ENCODE data around the gene NOTO.

The NOTO gene

GRCh38 chr2:73253901-73254300 lies 51.5 kb downstream of the NOTO start:
- H3K4me1 ChIP-seq (ENCODE audit: control insufficient read depth in 1 of 2, insufficient read depth in 2 of 2, low read length in 2 of 2), result no peaks in the 10 kb centered on the region
- no peak overlapping the region for H2BK12ac ChIP-seq (ENCODE audit: low read length)
- H4K91ac ChIP-seq (ENCODE audit: low read depth, low read length), result no peak overlapping the region
- no peak overlapping the region for H3K4ac ChIP-seq (ENCODE audit: low read depth, low read length)
- H3K36me3 ChIP-seq (ENCODE audit: control insufficient read depth in 1 of 2, insufficient read depth in 2 of 2, low read length in 2 of 2), result peaks cover 37 to 54% of the 10 kb centered on the region in 2 experiments
- no peaks in the 10 kb centered on the region for H3K79me2 ChIP-seq (ENCODE audit: control insufficient read depth, insufficient read depth, low read length, poor library complexity)
- no peak overlapping the region for H3K23ac ChIP-seq (ENCODE audit: low read length)
- no peak overlapping the region for H2BK5ac ChIP-seq (ENCODE audit: low read depth, low read length, poor library complexity)
- H3K27me3 ChIP-seq (ENCODE audit: insufficient read depth, low read length), result no peaks in the 10 kb centered on the region
- H3K79me1 ChIP-seq (ENCODE audit: low read length), result no peaks in the 10 kb centered on the region
- no peak overlapping the region for H3K4me2 ChIP-seq (ENCODE audit: low read length)
- no peak overlapping the region for H2AK5ac ChIP-seq (ENCODE audit: low read length)
- no peak overlapping the region for H4K8ac ChIP-seq (ENCODE audit: low read depth, low read length)
- H3K14ac ChIP-seq (ENCODE audit: low read length), result no peak overlapping the region
- no peak overlapping the region for H2AFZ ChIP-seq (ENCODE audit: insufficient read depth, low read length, poor library complexity)
- DNase-seq, result no peak
- no peak overlapping the region for H3K9ac ChIP-seq (ENCODE audit: low read length)
- no peak overlapping the region for H2BK120ac ChIP-seq (ENCODE audit: insufficient read depth, low read length, poor library complexity)
- peaks cover 2% of the 10 kb centered on the region for H3K9me3 ChIP-seq (ENCODE audit: insufficient read depth, low read depth, low read length)
- H4K12ac ChIP-seq (ENCODE audit: low read depth, low read length), result no peak overlapping the region
- no peak overlapping the region for H3K18ac ChIP-seq (ENCODE audit: low read length)
- no CpG with 5 or more reads among the region's 3 CpGs for WGBS (ENCODE audit: extremely low coverage, insufficient coverage, insufficient read length)
- H3K4me3 ChIP-seq (ENCODE audit: low read depth, low read length), result no peak overlapping the region
- H3K27ac ChIP-seq (ENCODE audit: low read depth, low read length), result no peak overlapping the region

- Histone ChIP-seq H3K36me3 (ENCODE audit: control insufficient read depth in 1 of 2, insufficient read depth in 2 of 2, low read length in 2 of 2) (peaks cover 35 to 48% of the 10 kb centered on the region in 2 experiments), H3K4me2 (ENCODE audit: low read length) (no peak overlapping the region), H3K79me2 (ENCODE audit: control insufficient read depth, insufficient read depth, low read length, poor library complexity) (no peaks in the 10 kb centered on the region), H2AK5ac (ENCODE audit: low read length) (no peak overlapping the region), H3K9me3 (ENCODE audit: insufficient read depth, low read depth, low read length) (peaks cover 2% of the 10 kb centered on the region), H3K4me1 (ENCODE audit: control insufficient read depth in 1 of 2, insufficient read depth in 2 of 2, low read length in 2 of 2) (no peaks in the 10 kb centered on the region), H3K23ac (ENCODE audit: low read length) (no peak overlapping the region), H3K27me3 (ENCODE audit: insufficient read depth, low read length) (no peaks in the 10 kb centered on the region), H4K91ac (ENCODE audit: low read depth, low read length) (no peak overlapping the region), H4K8ac (ENCODE audit: low read depth, low read length) (no peak overlapping the region), H3K9ac (ENCODE audit: low read length) (no peak overlapping the region), H3K4me3 (ENCODE audit: low read depth, low read length) (no peak overlapping the region), H3K27ac (ENCODE audit: low read depth, low read length) (no peak overlapping the region), H2BK5ac (ENCODE audit: low read depth, low read length, poor library complexity) (no peak overlapping the region), H4K12ac (ENCODE audit: low read depth, low read length) (no peak overlapping the region), H3K79me1 (ENCODE audit: low read length) (no peaks in the 10 kb centered on the region), H2BK120ac (ENCODE audit: insufficient read depth, low read length, poor library complexity) (no peak overlapping the region), H3K18ac (ENCODE audit: low read length) (no peak overlapping the region), H3K4ac (ENCODE audit: low read depth, low read length) (no peak overlapping the region), H2BK12ac (ENCODE audit: low read length) (no peak overlapping the region), H3K14ac (ENCODE audit: low read length) (no peak overlapping the region), H2AFZ (ENCODE audit: insufficient read depth, low read length, poor library complexity) (no peak overlapping the region)
- DNase-seq, result peak; percentile 72 to 86
- WGBS (ENCODE audit: extremely low coverage, insufficient coverage, insufficient read length), result no CpG with 5 or more reads among the region's 7 CpGs
These were observed 52.1 kb downstream of the NOTO start for GRCh38 chr2:73254343-73255006.

GRCh38 chr2:73255007-73255644 lies 52.8 kb downstream of the NOTO start:
- Histone ChIP-seq H4K91ac (ENCODE audit: low read depth, low read length) (no peak overlapping the region), H3K79me1 (ENCODE audit: low read length) (no peaks in the 10 kb centered on the region), H2BK12ac (ENCODE audit: low read length) (no peak overlapping the region), H4K8ac (ENCODE audit: low read depth, low read length) (no peak overlapping the region), H2AFZ (ENCODE audit: insufficient read depth, low read length, poor library complexity) (no peak overlapping the region), H2AK5ac (ENCODE audit: low read length) (no peak overlapping the region), H3K27ac (ENCODE audit: low read depth, low read length) (no peak overlapping the region), H3K18ac (ENCODE audit: low read length) (no peak overlapping the region), H3K4ac (ENCODE audit: low read depth, low read length) (no peak overlapping the region), H3K9ac (ENCODE audit: low read length) (no peak overlapping the region), H2BK5ac (ENCODE audit: low read depth, low read length, poor library complexity) (no peak overlapping the region), H3K14ac (ENCODE audit: low read length) (no peak overlapping the region), H3K4me1 (ENCODE audit: control insufficient read depth in 1 of 2, insufficient read depth in 2 of 2, low read length in 2 of 2) (no peaks in the 10 kb centered on the region), H4K12ac (ENCODE audit: low read depth, low read length) (no peak overlapping the region), H3K4me2 (ENCODE audit: low read length) (no peak overlapping the region), H3K79me2 (ENCODE audit: control insufficient read depth, insufficient read depth, low read length, poor library complexity) (no peaks in the 10 kb centered on the region), H2BK120ac (ENCODE audit: insufficient read depth, low read length, poor library complexity) (no peak overlapping the region), H3K23ac (ENCODE audit: low read length) (no peak overlapping the region), H3K36me3 (ENCODE audit: control insufficient read depth in 1 of 2, insufficient read depth in 2 of 2, low read length in 2 of 2) (peaks cover 30 to 42% of the 10 kb centered on the region in 2 experiments), H3K4me3 (ENCODE audit: low read depth, low read length) (no peak overlapping the region), H3K9me3 (ENCODE audit: insufficient read depth, low read depth, low read length) (peaks cover 2% of the 10 kb centered on the region), H3K27me3 (ENCODE audit: insufficient read depth, low read length) (no peaks in the 10 kb centered on the region)
- DNase-seq, result no peak
- WGBS (ENCODE audit: extremely low coverage, insufficient coverage, insufficient read length), result no CpG with 5 or more reads among the region's 4 CpGs

DNA sequence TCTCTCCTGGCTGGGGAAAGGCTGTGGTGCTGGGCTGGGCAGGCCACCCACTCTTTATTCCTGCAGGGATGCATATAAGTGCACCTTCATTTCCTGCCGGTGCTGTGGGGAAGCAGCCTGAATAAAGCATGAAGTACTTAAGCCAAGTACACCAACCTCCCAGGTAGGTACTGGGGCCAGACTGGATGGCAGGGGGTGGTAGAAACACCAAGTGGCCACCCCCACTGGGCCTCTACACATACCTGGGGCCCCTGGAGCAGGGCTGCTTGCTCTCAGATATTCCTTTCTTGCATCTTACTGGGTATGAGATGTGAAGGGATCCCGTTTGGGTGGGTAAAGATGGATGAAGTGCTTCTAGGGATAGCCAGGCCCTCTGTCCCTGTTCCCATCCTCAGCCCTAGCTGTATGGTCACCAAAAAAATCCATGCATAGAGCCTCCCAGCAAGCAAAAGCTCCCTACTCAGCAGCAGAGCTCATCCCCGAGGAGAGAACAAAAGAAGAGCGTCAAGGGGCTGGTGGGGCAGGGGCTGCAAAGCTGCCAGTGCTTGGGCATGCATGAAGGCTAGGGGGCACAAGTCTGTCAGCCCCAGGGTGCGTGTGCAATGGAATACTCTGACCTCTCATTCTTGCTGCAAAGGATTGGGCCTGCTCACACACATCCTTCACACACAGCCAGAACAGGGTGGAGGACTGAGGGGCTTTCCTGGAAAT lies 53.7 kb downstream of the NOTO start:
- no peaks in the 10 kb centered on the region for H3K27me3 ChIP-seq (ENCODE audit: insufficient read depth, low read length)
- no CpG with 5 or more reads among the region's 5 CpGs for WGBS (ENCODE audit: extremely low coverage, insufficient coverage, insufficient read length)
- H3K79me1 ChIP-seq (ENCODE audit: low read length), result no peaks in the 10 kb centered on the region
- H3K9ac ChIP-seq (ENCODE audit: low read length), result no peak overlapping the region
- H3K23ac ChIP-seq (ENCODE audit: low read length), result no peak overlapping the region
- no peak overlapping the region for H2AK5ac ChIP-seq (ENCODE audit: low read length)
- peaks cover 20 to 32% of the 10 kb centered on the region in 2 experiments for H3K36me3 ChIP-seq (ENCODE audit: control insufficient read depth in 1 of 2, insufficient read depth in 2 of 2, low read length in 2 of 2)
- DNase-seq, result no peak
- peaks cover 2% of the 10 kb centered on the region for H3K9me3 ChIP-seq (ENCODE audit: insufficient read depth, low read depth, low read length)
- H2BK12ac ChIP-seq (ENCODE audit: low read length), result no peak overlapping the region
- H3K27ac ChIP-seq (ENCODE audit: low read depth, low read length), result no peak overlapping the region
- H3K18ac ChIP-seq (ENCODE audit: low read length), result no peak overlapping the region
- no peak overlapping the region for H4K8ac ChIP-seq (ENCODE audit: low read depth, low read length)
- H2BK120ac ChIP-seq (ENCODE audit: insufficient read depth, low read length, poor library complexity), result no peak overlapping the region
- no peak overlapping the region for H3K14ac ChIP-seq (ENCODE audit: low read length)
- no peak overlapping the region for H2AFZ ChIP-seq (ENCODE audit: insufficient read depth, low read length, poor library complexity)
- no peaks in the 10 kb centered on the region for H3K4me1 ChIP-seq (ENCODE audit: control insufficient read depth in 1 of 2, insufficient read depth in 2 of 2, low read length in 2 of 2)
- no peak overlapping the region for H4K12ac ChIP-seq (ENCODE audit: low read depth, low read length)
- no peak overlapping the region for H3K4me2 ChIP-seq (ENCODE audit: low read length)
- no peak overlapping the region for H4K91ac ChIP-seq (ENCODE audit: low read depth, low read length)
- no peak overlapping the region for H3K4me3 ChIP-seq (ENCODE audit: low read depth, low read length)
- H3K4ac ChIP-seq (ENCODE audit: low read depth, low read length), result no peak overlapping the region
- H2BK5ac ChIP-seq (ENCODE audit: low read depth, low read length, poor library complexity), result no peak overlapping the region
- H3K79me2 ChIP-seq (ENCODE audit: control insufficient read depth, insufficient read depth, low read length, poor library complexity), result no peaks in the 10 kb centered on the region

All from trophoblast cell (in vitro differentiated cells and primary cell).